Epidermal melanocyte (primary cell): ENCODE results near the gene BTG2.

Source experiments
- DNase-seq: peaks from one replicate; pipeline ENCODE4 v3.0.0; 2011; ENCODE audit warnings: low spot score; ENCODE audit not compliant: insufficient read length

BTG2 gene

DNA sequence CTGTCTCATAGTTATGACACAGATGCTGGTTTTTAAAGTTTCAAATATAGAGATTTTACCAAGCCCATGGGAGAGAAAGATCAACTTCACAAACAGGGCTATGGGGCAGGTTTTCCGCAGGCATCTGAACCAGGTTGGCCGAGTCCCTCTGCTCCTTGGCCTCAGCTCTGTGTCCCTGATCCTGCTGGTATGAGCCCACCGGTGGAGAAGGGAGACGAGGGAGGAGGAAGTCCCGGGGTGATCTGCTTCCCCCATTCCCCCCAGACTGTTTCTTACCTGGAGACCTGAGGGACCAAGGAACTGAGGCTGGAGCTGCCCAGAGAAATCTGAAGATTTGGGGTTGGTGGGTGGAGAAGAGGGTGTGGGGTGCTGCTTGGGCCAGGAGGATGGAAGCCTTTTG, 28.9 kb upstream of the BTG2 start:
- no peak for DNase-seq

DNA sequence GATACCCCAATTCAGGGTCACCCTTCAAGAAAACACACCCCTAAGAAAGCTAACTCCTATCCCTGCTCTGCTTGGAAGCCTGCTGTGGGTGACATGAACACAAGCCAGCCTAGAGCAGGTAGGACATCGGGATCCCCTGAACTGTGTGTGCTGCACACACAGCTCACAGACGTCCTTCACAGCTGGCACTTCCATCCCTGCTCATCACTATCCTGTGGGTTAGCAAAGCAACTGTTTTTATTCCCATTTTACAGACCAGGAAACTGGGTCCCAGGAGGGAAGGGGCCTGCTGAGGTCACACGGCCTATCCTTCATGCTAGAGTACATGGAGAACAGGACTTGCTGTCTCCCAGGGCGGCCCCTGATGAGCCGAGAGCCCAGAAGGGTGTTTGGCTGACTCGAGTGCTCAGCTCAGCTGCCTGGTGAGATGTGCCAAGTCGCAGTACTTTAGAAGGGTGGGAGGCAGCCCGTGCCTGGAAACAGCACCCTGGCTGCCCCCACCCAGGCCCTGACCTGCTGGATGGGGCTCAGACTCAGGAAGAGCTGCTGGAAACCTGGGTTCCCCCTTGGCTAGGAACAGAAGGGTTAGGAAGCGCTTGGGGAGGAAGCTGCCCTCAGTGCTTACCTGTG, 28.3 kb upstream of the BTG2 start:
- no peak for DNase-seq

DNA sequence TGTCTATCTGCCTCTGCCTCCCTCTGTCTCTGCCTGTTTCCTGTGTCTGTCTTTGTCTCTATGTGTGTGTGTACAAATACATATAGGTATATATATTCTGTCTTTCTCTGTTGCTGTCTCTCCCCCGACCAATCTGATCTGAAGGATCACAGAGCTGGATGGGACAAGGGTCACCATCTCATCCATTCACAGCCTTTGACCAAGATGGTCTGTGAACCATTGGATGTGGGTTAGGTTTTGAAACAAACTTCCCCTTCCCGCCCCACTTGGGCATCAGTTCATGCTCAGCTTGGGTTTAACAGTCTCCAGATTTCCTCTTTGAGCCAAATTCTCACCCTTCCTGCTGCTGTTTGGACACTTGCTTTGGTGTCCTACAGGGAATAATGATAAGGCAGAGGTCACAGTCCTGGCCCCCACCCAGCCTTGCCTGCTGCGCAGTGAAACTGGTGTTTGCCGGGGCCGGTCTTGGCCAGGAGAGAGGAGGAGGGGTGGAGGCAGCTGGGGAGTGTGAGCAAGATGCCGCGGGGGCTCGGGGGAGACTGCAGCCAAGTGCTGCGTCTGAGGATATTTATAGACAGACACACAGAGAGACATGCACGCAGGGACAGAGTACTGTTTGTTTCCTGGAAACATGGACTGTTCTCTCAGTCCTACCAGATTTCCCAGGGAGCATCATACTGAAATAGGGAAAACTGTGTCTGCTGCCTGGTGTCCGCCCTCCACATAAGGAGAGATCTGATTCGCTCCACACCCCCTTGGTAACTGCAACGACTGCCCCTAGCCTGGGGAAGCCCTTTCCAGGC, 27.0 kb upstream of the BTG2 start:
- peak; percentile 88 for DNase-seq

DNA sequence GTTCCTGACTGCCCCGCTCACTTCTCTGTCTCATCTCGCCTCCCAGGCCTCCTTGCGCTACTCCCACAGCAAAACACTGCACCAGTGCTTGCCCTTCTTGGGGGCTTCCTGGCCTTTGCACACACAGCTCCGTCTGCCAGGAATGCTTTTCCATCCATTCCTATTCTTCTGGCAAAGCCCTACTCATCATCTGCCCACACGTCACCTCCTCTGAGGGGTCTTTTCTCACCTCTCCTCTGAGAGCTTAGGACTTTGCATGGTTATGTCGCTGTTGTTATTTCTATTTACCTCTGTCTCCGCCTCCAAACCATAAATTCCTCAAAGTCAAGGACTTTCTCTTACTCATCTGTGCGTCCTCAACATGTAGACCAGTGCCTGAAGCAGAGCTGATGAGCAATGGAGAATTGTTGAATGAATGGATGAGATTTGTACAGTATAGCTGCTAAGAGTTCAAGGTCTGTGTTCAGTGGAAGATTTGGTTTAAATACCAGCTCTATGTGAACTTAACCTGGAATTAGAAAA, 26.4 kb upstream of the BTG2 start:
- DNase-seq: no peak

DNA sequence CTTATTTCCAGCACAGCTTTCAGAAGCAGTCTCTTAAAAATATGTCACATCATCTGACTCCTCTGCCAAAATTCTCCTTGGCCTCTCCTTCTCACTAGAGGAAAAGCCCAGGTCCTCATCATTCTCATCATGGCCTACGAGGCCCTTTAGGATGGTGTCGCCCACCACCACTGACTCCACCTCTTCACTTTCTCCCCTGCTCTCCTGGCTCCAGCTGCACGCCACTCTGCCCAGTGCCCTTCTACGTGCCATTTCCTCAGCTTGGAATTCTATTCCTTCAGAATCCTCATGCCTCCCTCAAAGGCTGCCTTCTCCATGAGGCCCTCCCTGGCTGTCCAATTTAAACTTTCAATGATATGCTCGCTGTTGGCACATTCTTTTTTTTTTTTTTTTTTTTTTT, 25.3 kb upstream of the BTG2 start:
- no peak for DNase-seq

DNA sequence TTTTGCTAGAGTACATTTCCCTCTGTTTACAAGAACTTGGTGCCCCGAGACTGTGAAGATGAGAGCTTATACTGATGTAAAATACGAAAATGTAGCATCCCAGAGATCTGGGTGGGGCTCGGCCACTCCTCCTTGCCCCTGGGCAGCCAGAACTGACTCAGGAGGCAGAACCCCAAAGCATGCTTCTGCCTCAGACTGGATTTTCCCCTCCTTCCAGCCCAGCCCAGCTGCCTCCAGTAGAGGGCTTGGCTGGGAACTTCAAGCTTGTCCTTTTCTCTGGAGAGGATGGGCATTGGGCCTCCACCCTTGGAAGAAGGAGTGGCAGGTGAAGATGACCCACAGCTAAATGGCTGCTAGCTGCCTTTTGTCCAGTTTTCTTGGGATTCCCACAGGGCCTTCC, 24.3 kb upstream of the BTG2 start:
- DNase-seq: no peak

DNA sequence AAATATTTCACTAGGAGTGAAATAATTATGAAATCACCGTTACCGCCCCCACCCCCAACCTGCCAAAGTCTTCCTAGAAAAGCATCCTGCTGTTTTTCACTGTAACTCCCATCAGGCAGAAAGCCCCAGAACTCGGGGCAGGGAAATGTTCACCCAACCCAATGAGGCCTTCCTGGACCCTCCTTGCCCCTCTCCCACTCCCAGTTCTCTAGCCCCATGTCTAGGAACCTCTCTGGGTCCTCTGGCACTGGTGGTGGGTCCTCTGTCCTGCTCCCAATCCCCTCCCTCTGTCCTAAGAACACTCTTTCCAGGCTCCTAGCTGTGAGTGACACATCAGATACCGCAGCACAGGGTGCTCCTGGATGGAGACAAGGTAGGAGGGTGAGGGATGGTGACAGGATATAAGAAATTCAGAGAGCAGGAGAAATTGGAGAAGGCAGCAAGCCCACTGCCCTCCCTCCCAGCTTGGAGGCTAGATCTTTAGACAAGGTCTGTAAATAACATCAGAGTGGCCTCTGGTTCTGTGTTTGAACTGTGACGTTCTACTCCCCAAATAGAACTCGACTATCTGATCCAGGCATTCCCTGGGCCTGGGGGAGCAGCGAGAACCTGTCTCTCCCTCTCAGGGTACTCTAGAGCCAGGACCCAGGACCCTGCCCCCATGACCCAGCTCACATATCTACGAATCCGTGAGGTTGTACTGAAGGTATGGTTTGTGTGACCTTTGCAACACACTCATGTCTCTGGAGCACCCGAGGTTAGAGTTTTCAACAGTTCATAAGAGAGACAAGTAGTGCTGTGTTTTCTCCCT, 23.3 kb upstream of the BTG2 start:
- no peak for DNase-seq

DNA sequence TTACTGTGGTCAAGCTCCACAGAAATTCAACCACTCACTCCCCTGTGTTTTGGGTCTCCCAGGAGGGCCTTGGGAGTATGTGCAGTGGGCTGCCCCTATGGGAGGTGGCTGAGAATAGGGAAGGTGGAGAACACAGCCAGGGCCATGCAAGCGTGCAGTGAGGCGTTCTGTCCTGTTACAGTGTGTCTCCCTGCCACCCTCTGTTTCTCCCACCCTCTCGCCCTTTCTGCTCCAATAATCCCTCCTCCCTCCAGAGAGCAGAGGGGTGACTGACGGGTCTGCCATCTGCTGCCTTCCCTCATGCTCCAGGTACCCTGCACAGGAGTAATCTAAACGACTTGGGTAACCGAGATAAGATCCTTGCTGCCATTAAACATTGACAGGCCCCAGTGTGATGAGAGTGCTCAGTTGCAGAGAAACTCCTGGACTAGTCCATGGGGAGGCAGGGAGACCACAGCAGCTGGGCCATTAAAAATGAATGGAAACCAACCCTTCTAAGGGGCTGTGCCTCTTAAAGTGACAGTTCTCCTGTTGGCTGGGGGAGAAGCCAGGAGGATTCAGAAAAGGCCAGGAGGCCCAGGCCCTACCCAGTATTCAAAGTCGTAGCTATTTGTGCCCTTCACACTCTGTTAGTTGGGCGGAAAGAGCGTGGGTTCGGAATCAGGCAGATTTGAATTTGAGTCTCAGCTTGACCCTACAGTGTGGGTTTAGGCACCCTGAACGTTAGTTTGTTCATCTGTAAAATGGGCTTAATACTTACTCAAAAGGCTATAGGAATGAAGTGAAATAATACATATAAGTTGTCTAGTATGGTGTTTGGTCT, 22.4 kb upstream of the BTG2 start:
- DNase-seq: no peak

DNA sequence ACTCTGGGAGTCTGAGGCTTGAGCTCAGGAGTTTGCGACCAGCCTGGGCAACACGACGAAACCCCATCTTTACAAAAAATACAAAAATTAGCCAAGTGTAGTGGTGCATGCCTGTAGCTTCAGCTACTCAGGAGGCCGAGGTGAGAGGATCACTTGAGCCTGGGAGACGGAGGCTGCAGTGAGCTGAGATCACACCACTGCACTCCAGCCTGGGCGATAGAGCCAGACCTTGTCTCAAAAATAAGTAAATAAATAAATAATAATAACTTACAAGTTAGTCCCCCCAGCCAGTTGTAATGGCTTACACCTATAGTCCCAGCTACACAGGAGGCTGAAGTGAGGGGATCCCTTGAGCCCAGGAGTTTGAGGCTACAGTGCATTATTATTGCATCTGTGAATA, 21.7 kb upstream of the BTG2 start:
- no peak for DNase-seq

DNA sequence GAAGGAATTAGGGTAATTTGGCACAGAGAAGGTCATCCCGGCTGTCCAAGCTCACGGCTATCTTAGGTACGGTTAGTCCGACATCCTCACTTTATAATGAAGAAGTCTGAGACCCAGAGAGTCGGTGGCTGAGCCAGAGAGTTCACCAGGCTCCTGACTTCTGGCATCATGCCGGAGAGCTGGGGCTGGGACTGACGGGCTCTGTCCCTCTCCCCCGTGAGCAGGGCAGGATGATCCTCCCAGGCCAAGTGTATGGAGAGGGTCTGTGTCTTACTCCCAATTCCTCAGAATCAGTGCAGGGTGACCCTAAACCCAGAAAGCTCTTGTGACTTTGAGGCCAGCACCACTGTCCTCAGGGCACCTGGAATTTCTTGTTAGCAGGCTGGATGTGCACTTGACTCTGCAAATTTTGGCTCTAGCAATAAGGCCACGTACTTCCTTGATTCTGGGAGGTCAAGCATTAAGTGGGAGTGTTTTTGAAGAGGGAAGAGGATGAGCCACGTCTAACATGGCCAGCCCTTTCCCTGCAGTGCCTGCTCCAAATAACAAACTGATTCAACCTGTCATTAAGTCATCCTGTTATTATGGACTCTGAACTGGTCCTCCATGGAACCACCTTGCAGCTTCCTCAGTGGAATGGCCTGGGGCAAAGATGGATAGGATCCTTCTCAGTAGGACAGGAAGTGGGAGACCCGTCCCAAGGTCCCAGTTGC, 20.8 kb upstream of the BTG2 start:
- no peak for DNase-seq

DNA sequence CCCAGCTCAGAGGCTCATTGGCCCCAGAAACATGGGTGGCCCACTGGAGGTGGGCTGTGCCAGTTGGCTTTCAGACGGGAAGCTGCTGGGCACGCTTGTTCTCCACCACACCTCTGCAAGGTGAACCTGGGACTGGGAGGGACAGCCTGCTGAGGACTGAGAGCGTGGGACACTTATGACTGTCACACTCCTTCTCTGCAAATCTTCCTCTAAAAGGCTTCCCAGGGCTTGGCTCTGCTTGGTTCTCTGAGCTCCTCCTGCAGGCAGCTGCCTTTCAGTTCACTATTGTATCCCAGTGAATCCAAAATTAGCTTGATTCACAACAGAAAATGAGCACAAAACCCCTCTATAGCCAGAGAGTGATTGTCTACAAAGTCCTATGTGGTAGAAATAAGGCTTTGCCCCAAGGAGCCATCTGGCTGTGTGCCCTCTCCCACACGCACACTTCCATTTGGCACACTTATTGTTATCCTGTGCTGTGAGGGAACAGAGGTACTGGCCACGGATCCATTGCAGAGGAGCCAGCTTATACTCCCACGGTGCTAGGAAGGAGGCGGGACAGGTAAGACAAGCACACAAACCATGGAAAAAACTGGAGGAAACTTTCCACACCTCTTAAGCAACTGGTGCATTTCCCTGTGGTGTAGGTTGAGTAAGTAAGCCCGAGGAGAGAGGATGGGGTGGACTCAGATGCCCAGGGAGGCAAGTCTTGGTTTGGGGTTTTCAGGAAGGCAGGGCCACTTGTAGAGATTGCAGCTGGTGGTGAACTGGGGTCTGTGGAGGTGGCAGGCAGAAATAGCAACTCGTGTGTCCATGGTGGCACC, 18.9 kb upstream of the BTG2 start:
- no peak for DNase-seq

DNA sequence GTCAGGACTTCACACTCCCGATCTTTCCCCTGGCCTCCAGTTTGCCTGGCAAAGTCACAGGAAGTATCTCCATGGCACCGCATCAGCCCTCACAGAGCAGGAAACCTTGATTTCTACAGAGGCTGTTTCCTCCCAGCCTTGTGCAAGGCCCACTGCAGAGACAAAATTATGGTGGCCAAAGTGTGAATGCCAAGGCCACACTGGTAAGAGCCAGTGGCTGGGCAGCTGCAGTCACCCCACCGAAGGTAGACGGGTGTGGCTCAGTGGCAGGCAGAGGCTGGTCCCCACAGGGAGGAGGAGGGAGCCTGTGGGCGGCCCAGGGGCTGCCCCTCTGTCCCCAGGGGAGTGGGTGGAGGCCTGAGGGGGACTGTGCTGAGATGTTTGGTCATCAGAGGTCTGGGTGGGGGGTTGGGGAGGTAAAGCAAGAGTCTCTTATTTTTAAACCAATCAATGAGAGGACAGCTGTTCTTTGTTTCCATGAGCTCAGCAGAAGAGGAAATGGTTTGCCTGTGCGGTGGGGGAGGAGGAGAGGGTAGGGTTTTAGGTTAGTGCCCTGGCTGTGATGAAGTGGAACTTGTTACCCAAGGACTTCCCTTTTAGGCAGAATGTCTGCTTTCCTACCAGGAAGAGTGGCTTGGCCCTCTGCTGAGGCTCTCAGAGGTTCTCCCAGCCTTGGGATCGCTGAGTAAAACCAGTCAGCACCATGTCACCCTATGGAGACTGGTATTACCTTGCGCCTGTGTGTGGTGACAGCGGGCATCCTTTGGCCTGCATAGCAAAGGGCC, 18.0 kb upstream of the BTG2 start:
- no peak for DNase-seq

DNA sequence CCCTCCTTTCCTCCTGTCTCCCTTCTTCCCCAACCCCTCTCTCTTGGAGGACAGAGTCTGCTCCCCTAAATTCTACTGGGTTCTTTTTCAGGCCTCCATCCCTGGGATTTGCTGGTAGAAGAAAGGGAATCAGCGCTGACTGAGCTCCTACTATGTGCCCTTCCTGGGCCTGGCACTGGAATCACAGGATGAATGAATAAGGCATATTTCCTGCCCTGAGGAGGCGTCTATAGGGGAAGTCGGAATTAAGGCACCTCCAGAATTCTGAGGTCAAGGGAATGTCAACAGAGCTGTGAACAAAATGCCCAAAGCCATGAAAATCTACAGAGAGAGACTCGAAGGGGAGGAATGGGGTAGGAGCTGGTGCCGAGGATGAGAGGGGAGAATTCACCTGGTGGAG, 17.4 kb upstream of the BTG2 start:
- DNase-seq: no peak

DNA sequence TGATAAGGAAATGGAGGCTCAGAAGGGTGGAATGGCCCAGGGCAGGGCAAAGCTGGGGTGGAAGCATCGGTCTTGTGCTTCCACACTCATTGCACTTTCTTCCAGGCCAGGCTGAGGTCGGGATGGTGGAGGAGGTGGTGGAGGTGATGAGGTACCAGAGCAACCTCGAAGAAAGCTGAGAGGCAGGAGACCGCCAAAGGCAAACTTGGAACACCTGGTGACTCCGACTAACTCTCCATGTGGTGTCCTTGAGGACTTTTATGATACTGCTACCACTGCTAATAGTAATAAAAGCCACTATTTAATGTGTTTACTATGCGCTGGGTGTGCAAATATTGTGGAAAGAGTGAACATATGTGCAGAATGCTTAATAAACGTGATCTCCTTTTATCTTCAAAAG, 16.9 kb upstream of the BTG2 start:
- DNase-seq: no peak

DNA sequence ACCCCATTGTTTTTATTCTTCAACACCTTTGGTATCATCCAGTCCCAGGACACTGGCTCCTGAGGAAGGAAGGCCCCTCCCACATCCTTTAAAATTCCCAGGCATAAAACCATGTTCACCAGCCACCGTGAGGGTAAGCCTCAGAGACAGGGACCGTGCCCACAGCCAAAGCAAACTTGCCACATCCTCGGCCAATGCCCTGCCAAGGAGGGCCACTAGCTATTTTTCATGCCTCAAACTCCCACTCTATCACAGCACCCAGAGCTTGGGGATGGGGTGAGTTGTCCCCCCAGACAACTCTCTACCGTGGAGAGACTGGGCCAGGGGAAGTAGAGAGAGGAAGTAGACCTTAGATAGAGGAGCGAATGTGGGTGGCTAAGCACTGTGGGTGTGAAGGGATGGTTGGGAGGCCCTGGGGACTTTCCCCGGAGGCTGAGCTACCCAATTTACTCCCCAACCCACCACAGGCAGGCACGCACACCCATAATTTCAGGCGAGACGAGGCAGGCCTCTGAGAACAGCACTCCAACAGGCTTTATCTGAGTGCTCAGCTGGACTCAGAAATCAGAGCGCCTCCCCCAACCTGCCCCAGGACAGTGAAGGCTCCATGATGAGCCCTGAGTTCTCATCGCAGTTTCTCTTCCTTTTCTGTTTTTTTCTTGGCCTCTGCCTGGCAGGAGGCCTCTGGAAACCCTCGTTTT, 15.9 kb upstream of the BTG2 start:
- no peak for DNase-seq

DNA sequence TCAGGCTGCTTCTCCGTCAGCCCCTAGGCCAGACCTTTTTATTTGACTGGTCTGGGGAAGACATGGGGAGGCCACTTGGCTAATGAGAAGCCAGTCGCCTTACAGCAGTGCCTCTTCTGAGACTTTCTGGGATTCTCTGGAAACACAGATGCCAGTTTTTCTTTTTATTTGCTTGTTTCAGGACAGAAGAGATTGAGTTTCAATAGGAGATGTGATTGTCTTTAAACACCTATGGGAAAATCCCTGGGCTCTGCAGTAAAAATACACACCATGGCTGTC, 15.4 kb upstream of the BTG2 start:
- no peak for DNase-seq

DNA sequence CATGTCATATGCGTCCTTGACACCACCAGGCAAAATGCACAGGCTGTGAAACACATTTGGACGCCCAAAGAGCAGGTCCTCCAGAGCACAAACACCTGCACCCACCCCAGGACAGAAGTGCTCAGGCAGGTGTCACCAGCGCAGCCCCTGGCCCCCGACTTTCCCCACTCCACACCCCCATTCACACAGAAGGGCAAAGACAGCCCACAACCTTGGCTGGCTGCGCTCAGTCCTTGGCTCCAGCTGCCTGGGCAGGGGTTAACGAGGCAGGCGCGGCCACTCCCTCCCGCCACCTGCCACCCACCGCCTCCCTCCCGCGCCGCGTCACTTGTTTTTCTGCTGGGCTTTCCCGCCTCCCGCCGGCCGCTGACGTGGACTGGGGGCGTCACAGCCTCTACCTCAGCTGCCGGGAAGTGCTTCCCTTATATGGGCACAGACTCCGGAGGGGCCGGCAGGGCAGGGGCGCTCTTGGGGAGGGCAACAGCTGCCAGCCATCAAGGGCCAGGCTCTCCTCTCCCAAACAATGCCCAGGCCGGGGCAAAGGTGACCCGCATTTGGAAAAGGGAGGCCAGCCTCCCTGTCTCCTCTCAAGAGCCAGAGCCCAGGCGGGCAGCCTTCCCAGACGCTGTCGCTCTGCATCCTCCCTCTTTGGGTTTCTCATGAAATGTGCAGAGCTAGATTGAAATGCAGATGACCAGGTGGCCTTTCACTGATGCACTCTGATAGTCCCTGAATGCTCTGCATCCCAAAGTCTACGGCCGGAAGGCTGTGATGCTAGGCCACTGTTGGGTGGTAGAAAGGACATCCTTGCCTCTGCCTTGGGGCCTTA, 14.8 kb upstream of the BTG2 start:
- DNase-seq: no peak
